Ishikawa (cell line): ENCODE measurements around the gene KRTAP20-2.

Experiments
- CEBPB ChIP-seq: IDR thresholded peaks from 2 replicates; pipeline ENCODE4 v1.6.1; 2012
- CREB1 ChIP-seq: IDR thresholded peaks from 2 replicates; pipeline ENCODE4 v1.6.1; 2012; ENCODE audit warnings: low read depth
- EGR1 ChIP-seq: IDR thresholded peaks from 2 replicates; pipeline ENCODE4 v1.6.1; 2012
- EP300 ChIP-seq: IDR thresholded peaks from 2 replicates; pipeline ENCODE4 v1.6.1; 2012; ENCODE audit warnings: borderline replicate concordance
- FOXM1 ChIP-seq: IDR thresholded peaks from 2 replicates; pipeline ENCODE4 v1.6.1; 2012; ENCODE audit warnings: low read depth, borderline replicate concordance
- MAX ChIP-seq: IDR thresholded peaks from 2 replicates; pipeline ENCODE4 v1.6.1; 2012
- NFIC ChIP-seq: IDR thresholded peaks from 2 replicates; pipeline ENCODE4 v1.6.1; 2012
- RAD21 ChIP-seq: IDR thresholded peaks from 2 replicates; pipeline ENCODE4 v1.6.1; 2012; ENCODE audit warnings: low read depth
- REST ChIP-seq: IDR thresholded peaks from 2 replicates; pipeline ENCODE4 v1.6.1; 2012; ENCODE audit warnings: low read depth, mild to moderate bottlenecking
- TAF1 ChIP-seq: IDR thresholded peaks from 2 replicates; pipeline ENCODE4 v1.6.1; 2012; ENCODE audit warnings: low read depth, mild to moderate bottlenecking
- TCF12 ChIP-seq: IDR thresholded peaks from 2 replicates; pipeline ENCODE4 v1.6.1; 2012; ENCODE audit warnings: low read depth
- TEAD4 ChIP-seq: IDR thresholded peaks from 2 replicates; pipeline ENCODE4 v1.6.1; 2012
- USF1 ChIP-seq: IDR thresholded peaks from 2 replicates; pipeline ENCODE4 v1.6.1; 2012
- YY1 ChIP-seq: IDR thresholded peaks from 2 replicates; pipeline ENCODE4 v1.6.1; 2012; ENCODE audit warnings: low read depth
- ZBTB7A ChIP-seq: IDR thresholded peaks from 2 replicates; pipeline ENCODE4 v1.6.1; 2012; ENCODE audit warnings: low read depth

KRTAP20-2 gene

GRCh38 chr21:30638686-30639085 is 3.7 kb downstream of the KRTAP20-2 start:
- TF ChIP-seq TAF1 (no peak), CEBPB (no peak), TEAD4 (no peak), FOXM1 (no peak)

GRCh38 chr21:30642564-30642963 is 7.6 kb downstream of the KRTAP20-2 start, which contains the start of gene KRTAP20-3:
KRTAP20-3 (plus strand) TSS chr21:30642864.
- TF ChIP-seq MAX (no peak), USF1 (no peak), CEBPB (no peak), YY1 (no peak), REST (no peak), NFIC (no peak), TAF1 (no peak), TCF12 (no peak), EGR1 (no peak), EP300 (no peak), RAD21 (no peak), CREB1 (no peak), FOXM1 (no peak), TEAD4 (no peak), ZBTB7A (no peak)

- no peak for TF ChIP-seq NFIC
These were observed 12.0 kb downstream of the KRTAP20-2 start for GRCh38 chr21:30646904-30647414.

- TF ChIP-seq TCF12 (no peak), EP300 (no peak), YY1 (no peak), MAX (no peak), REST (no peak)
These were observed 17.9 kb downstream of the KRTAP20-2 start for GRCh38 chr21:30652891-30653290.

GRCh38 chr21:30668776-30669175 is 33.8 kb downstream of the KRTAP20-2 start:
- no peak for TF ChIP-seq CREB1
- TF ChIP-seq ZBTB7A = no peak
- TF ChIP-seq TEAD4 = no peak
- TF ChIP-seq EP300 = no peak
- no peak for TF ChIP-seq EGR1
- no peak for TF ChIP-seq TAF1
- no peak for TF ChIP-seq NFIC
- TF ChIP-seq YY1 = no peak
- no peak for TF ChIP-seq MAX
- TF ChIP-seq RAD21 = no peak
- TF ChIP-seq TCF12 = no peak
- TF ChIP-seq USF1 = no peak
- no peak for TF ChIP-seq REST
- no peak for TF ChIP-seq CEBPB
- TF ChIP-seq FOXM1 = no peak
